IPS-NIHi11 (cell line): Measurements from ENCODE around the gene PNPLA1.

ENCODE experiments used
- DNase-seq: peaks from one replicate; pipeline ENCODE4 v3.0.0; 2012; ENCODE audit warnings: mixed read lengths, low spot score

The PNPLA1 gene, protein sequence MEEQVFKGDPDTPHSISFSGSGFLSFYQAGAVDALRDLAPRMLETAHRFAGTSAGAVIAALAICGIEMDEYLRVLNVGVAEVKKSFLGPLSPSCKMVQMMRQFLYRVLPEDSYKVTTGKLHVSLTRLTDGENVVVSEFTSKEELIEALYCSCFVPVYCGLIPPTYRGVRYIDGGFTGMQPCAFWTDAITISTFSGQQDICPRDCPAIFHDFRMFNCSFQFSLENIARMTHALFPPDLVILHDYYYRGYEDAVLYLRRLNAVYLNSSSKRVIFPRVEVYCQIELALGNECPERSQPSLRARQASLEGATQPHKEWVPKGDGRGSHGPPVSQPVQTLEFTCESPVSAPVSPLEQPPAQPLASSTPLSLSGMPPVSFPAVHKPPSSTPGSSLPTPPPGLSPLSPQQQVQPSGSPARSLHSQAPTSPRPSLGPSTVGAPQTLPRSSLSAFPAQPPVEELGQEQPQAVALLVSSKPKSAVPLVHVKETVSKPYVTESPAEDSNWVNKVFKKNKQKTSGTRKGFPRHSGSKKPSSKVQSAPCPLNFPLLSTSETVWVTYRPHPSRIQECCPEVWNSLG

GRCh38 chr6:36269834-36270705 lies at the start of gene PNPLA1:
TSS of gene PNPLA1 (plus strand) at chr6:36270060. CDS start at chr6:36270460, 400 bp downstream.
- peak; percentile 67 for DNase-seq

DNA sequence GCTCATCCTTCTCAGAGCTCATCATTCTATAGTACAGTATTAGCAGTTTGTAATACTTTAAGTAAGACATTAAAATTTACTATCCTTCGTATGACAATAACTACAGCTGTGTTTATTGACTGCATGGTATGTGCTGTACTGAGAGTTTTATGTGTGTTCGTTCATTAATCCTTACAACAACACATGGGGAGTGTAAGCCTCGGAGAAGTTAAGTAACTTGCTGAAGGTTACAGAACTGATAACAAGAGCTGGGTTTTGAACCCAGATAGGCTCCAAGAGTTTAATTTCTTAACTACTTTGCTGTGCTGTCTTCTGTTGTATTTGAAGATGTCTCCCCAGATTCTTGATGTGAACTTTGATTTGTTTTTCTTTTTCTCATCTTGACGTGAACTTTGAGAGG lies 49.6 kb upstream of the PNPLA1 start:
- no peak for DNase-seq

GRCh38 chr6:36221674-36222073 lies 48.2 kb upstream of the PNPLA1 start:
- DNase-seq: no peak

GRCh38 chr6:36222924-36223323 lies 46.9 kb upstream of the PNPLA1 start:
- no peak for DNase-seq

- no peak for DNase-seq
Measured at GRCh38 chr6:36223706-36224105, 46.2 kb upstream of the PNPLA1 start.

DNA sequence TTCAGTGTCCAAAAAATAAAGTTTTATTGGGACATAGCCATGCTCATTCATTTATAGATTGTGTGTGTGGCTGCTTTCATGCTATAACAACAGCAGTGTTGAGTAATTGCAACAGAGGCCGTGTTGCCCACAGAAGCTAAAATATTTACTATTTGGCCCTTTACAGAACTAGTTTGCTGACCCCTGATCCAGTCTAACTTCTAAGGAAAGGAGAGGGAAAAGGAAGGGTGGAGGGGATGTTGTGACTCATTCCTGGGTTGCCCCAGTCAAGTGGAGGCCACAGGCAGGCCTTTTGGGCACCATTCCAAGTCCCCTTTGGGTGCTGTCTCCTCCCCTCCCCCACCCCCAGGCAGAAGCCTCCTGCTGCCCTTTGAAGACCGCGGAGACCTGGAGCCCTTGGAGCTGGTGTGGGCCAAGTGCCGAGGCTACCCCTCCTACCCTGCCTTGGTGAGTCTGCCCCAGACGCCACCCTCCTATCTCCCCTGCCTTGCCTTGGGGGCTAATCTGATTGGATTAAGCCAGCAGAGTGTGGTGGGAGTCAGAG lies 44.9 kb upstream of the PNPLA1 start:
- DNase-seq: no peak

- DNase-seq: no peak
Measured at GRCh38 chr6:36226438-36227047, 43.3 kb upstream of the PNPLA1 start.

GRCh38 chr6:36227379-36228228 lies 42.3 kb upstream of the PNPLA1 start:
- DNase-seq: no peak

- DNase-seq: no peak
Measured at GRCh38 chr6:36229223-36229622, 40.6 kb upstream of the PNPLA1 start.

DNA sequence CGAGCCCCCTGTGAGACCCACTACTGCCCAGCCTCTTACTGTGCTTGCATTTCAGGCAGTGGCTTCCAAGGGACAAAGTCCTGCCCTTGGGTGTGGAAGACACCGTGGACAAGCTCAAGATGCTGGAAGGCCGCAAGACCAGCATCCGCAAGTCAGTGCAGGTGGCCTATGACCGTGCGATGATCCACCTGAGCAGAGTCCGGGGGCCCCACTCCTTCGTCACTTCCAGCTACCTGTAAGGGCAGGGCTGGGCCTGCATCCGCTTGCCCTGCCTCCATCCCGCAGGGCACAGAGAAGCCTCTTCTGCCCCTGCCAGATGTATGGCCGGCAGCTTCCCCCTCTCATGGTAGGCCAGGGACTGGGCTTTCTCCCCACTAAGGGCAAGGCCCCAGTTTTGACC lies 39.5 kb upstream of the PNPLA1 start:
- DNase-seq: no peak

DNA sequence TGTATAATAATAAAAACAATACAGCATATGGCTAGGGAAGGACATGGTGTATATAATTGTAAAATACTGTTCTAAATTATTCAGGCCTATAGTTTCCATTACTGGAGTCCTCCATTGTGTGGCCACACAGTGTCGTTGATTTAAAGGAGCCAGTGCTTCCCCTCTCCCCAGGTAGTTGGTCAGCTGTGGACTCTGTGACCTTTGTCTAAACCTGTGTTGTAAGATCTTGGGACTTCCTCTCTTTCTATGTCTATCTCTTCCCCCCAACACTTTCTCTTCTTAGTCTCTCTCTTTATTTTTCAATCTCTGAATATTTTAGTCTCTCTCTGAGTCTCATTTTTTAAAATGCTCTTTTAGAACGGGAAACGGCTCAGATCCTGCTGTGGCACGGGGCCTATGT lies 37.7 kb upstream of the PNPLA1 start:
- DNase-seq: no peak

DNA sequence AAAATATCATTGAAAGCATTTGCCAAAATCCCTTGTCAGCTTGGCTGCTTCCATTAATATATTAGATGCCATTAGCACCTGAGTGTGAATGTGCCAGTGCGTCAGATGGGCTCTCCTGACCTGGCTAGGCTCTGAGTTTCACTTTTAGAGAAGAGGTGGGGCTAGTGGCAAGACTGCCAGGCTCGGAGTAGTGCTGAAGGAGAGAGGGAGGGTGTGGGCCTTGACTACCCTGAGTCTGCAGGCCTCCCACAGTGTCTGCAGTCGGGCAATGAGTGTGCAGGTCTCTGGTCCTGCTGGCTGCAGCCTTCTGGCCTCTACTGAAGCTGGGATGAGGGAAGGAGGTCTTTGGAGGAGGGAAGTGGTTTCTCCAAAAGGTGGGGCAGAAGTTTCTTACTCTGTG lies 34.6 kb upstream of the PNPLA1 start:
- DNase-seq: peak; percentile 41

- DNase-seq: no peak
Measured at GRCh38 chr6:36235862-36236261, 34.0 kb upstream of the PNPLA1 start.

DNA sequence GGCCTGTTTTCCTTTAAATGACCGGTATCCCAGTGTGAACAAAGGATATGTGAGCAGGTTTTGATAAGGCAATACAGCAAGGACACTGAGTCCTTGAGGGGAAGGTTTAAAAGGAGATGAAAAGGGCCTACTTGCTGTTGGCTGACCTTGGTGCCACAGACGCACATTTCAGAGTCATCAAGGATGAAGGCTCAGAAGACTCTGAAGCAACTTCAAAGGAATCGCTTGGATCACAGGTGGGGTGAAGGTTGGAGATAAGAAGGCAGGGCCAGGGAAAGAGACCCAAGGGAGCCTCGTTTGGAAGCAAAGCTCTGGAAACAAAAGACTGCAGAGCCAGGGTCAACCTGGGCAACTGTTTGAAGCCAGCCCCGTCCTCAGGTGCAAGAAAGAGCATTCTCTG lies 30.1 kb upstream of the PNPLA1 start:
- no peak for DNase-seq

DNA sequence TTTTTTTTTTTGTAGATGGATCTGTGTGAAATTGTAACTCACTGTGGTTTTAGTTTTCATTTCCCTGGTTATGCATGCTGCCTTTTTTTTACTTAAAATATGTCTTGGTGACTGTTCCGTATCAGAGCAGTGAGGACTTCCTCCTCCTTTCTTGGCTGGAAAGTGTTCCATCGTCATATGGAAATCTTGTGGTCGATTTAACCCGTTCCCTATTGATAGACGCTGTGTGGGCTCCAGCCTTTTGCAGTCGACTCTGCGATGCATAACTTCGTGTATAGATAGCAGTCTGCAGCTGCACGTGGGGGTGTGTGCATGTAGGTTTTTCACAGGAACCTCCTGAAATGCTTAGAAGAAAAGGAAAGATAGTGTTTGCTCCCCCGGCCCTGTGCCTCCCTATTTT lies 28.1 kb upstream of the PNPLA1 start:
- no peak for DNase-seq

DNA sequence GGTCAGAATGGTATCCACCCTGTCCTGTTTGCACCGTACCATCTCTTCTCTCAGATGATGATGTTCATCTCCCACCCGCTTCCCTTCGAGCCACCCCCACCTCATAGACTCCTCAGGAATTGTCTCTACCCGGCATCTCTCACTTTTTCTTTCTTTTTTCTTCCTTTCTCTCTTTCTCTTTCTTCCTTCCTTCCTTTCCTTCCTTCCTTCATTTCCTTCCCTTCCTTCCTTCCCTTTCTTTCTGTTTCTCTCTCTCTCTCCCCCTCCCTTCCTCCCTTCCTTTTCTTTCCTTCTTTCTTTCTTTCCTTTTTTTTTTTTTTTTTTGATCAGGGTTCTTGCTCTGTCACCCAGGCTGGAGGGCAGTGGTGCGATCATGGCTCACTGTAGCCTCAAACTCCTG lies 27.7 kb upstream of the PNPLA1 start:
- no peak for DNase-seq

- DNase-seq: no peak
Measured at GRCh38 chr6:36242626-36243025, 27.2 kb upstream of the PNPLA1 start.

GRCh38 chr6:36243562-36244212 lies 26.2 kb upstream of the PNPLA1 start:
- no peak for DNase-seq

- DNase-seq: peak; percentile 64
Measured at GRCh38 chr6:36244641-36245280, 25.1 kb upstream of the PNPLA1 start.

DNA sequence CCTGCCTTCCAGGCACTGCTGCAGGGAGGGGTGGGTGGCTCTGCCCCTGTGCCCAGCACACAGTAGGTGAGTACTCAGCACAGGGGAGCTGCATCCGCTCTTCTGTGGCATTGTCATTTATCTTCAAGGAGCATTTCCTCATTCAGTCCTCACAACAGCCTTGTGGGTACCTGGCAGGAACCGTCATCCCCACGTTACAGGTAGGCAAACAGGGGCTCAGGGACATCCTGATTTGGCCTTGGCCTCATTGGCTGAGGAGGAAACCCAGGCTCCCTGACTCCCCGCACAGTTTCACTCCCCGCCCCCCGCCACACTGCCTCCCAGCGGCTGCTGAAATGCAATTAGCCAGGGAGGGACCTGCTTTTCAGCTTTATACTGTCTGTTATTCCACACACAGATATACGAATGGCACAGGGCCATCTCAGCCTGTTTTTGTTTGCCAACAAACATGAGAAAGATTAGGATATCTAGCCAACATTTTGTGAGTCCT lies 24.2 kb upstream of the PNPLA1 start:
- DNase-seq: peak; percentile 69
